PC-3 (cell line): ENCODE data around the gene CEP70. TPM values are rescaled to one million over a fixed set of nuclear protein-coding genes. Genes with fewer than 3 reads are reported as not detected.

Source experiments
- ATAC-seq: fragments of 200-7000 bp; cut with Tn5 transposase; 2 replicates; pipeline ENCODE4 v1.9.1; 2020; ENCODE audit warnings: mild to moderate bottlenecking, moderate library complexity
- BruUV-seq: library from RNA; stranded (reverse); fragments of 400-500 nt; replicated peaks from 2 replicates; lab custom pipeline; 2021; lab: Mats Ljungman, UMichigan
- CTCF ChIA-PET: fragments of 300-600 bp; sonication (Branson Sonifier 250); formaldehyde crosslinking; loops from one replicate; lab custom pipeline; 2022; ENCODE audit warnings: antibody characterized with exemption; lab: Charles Lee
- POLR2A ChIA-PET: fragments of 300-600 bp; sonication (Branson Sonifier 250); formaldehyde crosslinking; loops from one replicate; lab custom pipeline; 2022; ENCODE audit warnings: antibody characterized with exemption; ENCODE audit not compliant: unreplicated experiment; lab: Charles Lee
- DNase-seq: peaks from one replicate; pipeline ENCODE4 v3.0.0-alpha.2; 2015
- H2AFZ ChIP-seq: fragments of 300-600 bp; sonication (generic); 2 replicates; pipeline ENCODE4 v1.6.0; 2016; ENCODE audit warnings: antibody characterized with exemption, low read length
- H3F3A ChIP-seq: fragments of 300-600 bp; sonication (generic); one replicate; pipeline ENCODE4 v1.6.0; 2017; ENCODE audit warnings: antibody characterized with exemption, low read length, control low read depth, mild to moderate bottlenecking; ENCODE audit not compliant: unreplicated experiment
- H3K27ac ChIP-seq: fragments of 300-600 bp; sonication (generic); 2 replicates; pipeline ENCODE4 v1.5.1; 2016; ENCODE audit warnings: mild to moderate bottlenecking, low read length
- H3K27me3 ChIP-seq: fragments of 300-600 bp; sonication (generic); 2 replicates; pipeline ENCODE4 v1.6.1; 2016; ENCODE audit warnings: low read length, mixed read lengths
- H3K36me3 ChIP-seq: fragments of 300-600 bp; sonication (generic); 2 replicates; pipeline ENCODE4 v1.6.1; 2016; ENCODE audit warnings: low read depth, mixed run types, low read length, mixed read lengths
- H3K4me1 ChIP-seq: fragments of 300-600 bp; sonication (generic); 2 replicates; pipeline ENCODE4 v1.5.1; 2016; ENCODE audit warnings: low read length; ENCODE audit not compliant: insufficient read depth
- H3K4me2 ChIP-seq: fragments of 300-600 bp; sonication (generic); 2 replicates; pipeline ENCODE4 v1.6.0; 2016; ENCODE audit warnings: low read length
- H3K4me3 ChIP-seq: fragments of 300-600 bp; sonication (generic); 2 replicates; pipeline ENCODE4 v1.5.1; 2016; ENCODE audit warnings: mild to moderate bottlenecking, low read length, mixed read lengths
- H3K79me2 ChIP-seq: fragments of 300-600 bp; sonication (generic); 2 replicates; pipeline ENCODE4 v1.6.1; 2017; ENCODE audit warnings: low read length, mixed read lengths
- H3K9ac ChIP-seq: fragments of 300-600 bp; sonication (generic); 2 replicates; pipeline ENCODE4 v1.6.0; 2016; ENCODE audit warnings: mild to moderate bottlenecking, low read length
- H3K9me2 ChIP-seq: fragments of 300-600 bp; sonication (generic); replicated peaks from 2 replicates; pipeline ENCODE4 v1.6.1; 2016; ENCODE audit warnings: mixed run types, low read length, mixed read lengths
- H3K9me3 ChIP-seq: fragments of 300-600 bp; sonication (generic); 2 replicates; pipeline ENCODE4 v1.6.1; 2016; ENCODE audit warnings: low read length, mixed read lengths
- H4K20me1 ChIP-seq: fragments of 300-600 bp; sonication (generic); 2 replicates; pipeline ENCODE4 v1.6.1; 2016; ENCODE audit warnings: low read length, mixed read lengths
- CTCF ChIP-seq: fragments of 300-600 bp; sonication (generic); conservative IDR thresholded peaks from 2 replicates; pipeline ENCODE4 v1.5.1; 2017; ENCODE audit warnings: antibody characterized with exemption, low read depth, mild to moderate bottlenecking, low read length
- EZH2 ChIP-seq: fragments of 300-600 bp; sonication (generic); IDR thresholded peaks from one replicate; pipeline ENCODE4 v1.6.1; 2017; ENCODE audit warnings: antibody characterized with exemption, mild to moderate bottlenecking, low read length; ENCODE audit not compliant: unreplicated experiment
- EZH2phosphoT487 ChIP-seq: fragments of 300-600 bp; sonication (generic); IDR thresholded peaks from 2 replicates; pipeline ENCODE4 v1.6.1; 2018; ENCODE audit warnings: mild to moderate bottlenecking, antibody characterized with exemption, low read length, borderline replicate concordance
- intact Hi-C: fragments of 100-400 bp; cut with micrococcal nuclease; formaldehyde crosslinking; loops from 2 replicates; pipeline ENCODE4 v1.9.0; 2023
- total RNA-seq: library from RNA; depleted of rRNA; stranded (reverse); fragments of >200 nt; gene quantifications from 2 replicates; pipeline ENCODE4 v1.2.3, GENCODE V29; 2014

The CEP70 gene
- total RNA-seq, 1 experiment from 2014 or later = 16.7 TPM

GRCh38 chr3:138472141-138472825 is 121.8 kb downstream of the CEP70 start:
- DNase-seq (no peak), ATAC-seq (no peak)
- no peak overlapping the region for H3K4me3 ChIP-seq
- H3K9me2 ChIP-seq = no peaks in the 10 kb centered on the region
- no TSS peak for BruUV-seq
- TF ChIP-seq EZH2 = no peak
- no peak overlapping the region for H2AFZ ChIP-seq
- H3K9me3 ChIP-seq = no peaks in the 10 kb centered on the region
- H3F3A ChIP-seq = peaks cover 4% of the 10 kb centered on the region
- no peaks in the 10 kb centered on the region for H4K20me1 ChIP-seq
- CTCF ChIA-PET = no interaction called here
- H3K27me3 ChIP-seq = no peaks in the 10 kb centered on the region
- peaks cover 36% of the 10 kb centered on the region for H3K4me1 ChIP-seq
- no peaks in the 10 kb centered on the region for H3K36me3 ChIP-seq
- 0 out of 2 replicates have a peak overlapping the region, but pooled peaks have one; percentile 15 for H3K27ac ChIP-seq
- no peak overlapping the region for H3K4me2 ChIP-seq
- H3K9ac ChIP-seq = no peak overlapping the region
- intact Hi-C loops = no loop called here
- H3K79me2 ChIP-seq = no peaks in the 10 kb centered on the region
- POLR2A ChIA-PET = no interaction called here

GRCh38 chr3:138471481-138471880 is 122.6 kb downstream of the CEP70 start:
- no peaks in the 10 kb centered on the region for H3K36me3 ChIP-seq
- ATAC-seq (peak; percentile 57), DNase-seq (peak; percentile 28)
- ChIA-PET CTCF (no interaction called here), POLR2A (no interaction called here)
- no peaks in the 10 kb centered on the region for H3K79me2 ChIP-seq
- peaks cover 4% of the 10 kb centered on the region for H3F3A ChIP-seq
- H3K4me2 ChIP-seq = 0 out of 2 replicates have a peak overlapping the region, but pooled peaks have one; percentile 26
- no TSS peak for BruUV-seq
- no peak for TF ChIP-seq EZH2
- TF ChIP-seq EZH2phosphoT487 = no peak
- TF ChIP-seq CTCF = no peak
- no peak overlapping the region for H2AFZ ChIP-seq
- H3K4me1 ChIP-seq = peaks cover 32% of the 10 kb centered on the region
- no peaks in the 10 kb centered on the region for H3K9me2 ChIP-seq
- H3K27me3 ChIP-seq = no peaks in the 10 kb centered on the region
- H3K4me3 ChIP-seq = no peak overlapping the region
- H3K9me3 ChIP-seq = no peaks in the 10 kb centered on the region
- no peaks in the 10 kb centered on the region for H4K20me1 ChIP-seq
- H3K9ac ChIP-seq = no peak overlapping the region
- H3K27ac ChIP-seq = 0 out of 2 replicates have a peak overlapping the region, but pooled peaks have one; percentile 44
- intact Hi-C loops = loop anchor here (1.0 kb wide), 1 partner anchor 23 kb away; no protein-coding TSS in a partner anchor

GRCh38 chr3:138470687-138471086 is 123.4 kb downstream of the CEP70 start:
- Histone ChIP-seq H3K27ac (peak overlapping the region; percentile 44), H3F3A (peaks cover 4% of the 10 kb centered on the region), H3K4me3 (no peak overlapping the region), H3K9me3 (no peaks in the 10 kb centered on the region), H2AFZ (no peak overlapping the region), H3K27me3 (no peaks in the 10 kb centered on the region), H3K9me2 (no peaks in the 10 kb centered on the region), H3K9ac (no peak overlapping the region), H3K36me3 (no peaks in the 10 kb centered on the region), H3K4me1 (peaks cover 32% of the 10 kb centered on the region), H4K20me1 (no peaks in the 10 kb centered on the region), H3K4me2 (no peak overlapping the region), H3K79me2 (no peaks in the 10 kb centered on the region)
- no TSS peak for BruUV-seq
- POLR2A ChIA-PET = no interaction called here
- no peak for DNase-seq
- no peak for TF ChIP-seq CTCF
- no peak for TF ChIP-seq EZH2phosphoT487
- no peak for TF ChIP-seq EZH2
- CTCF ChIA-PET = no interaction called here
- intact Hi-C loops = loop anchor here (1.0 kb wide), 1 partner anchor 24 kb away; no protein-coding TSS in a partner anchor
- ATAC-seq = no peak
